Measurements from ENCODE around the gene FAT1.

GRCh38 chr4:186584912-186585311, 138.7 kb downstream of the FAT1 start:
- no peak for TF ChIP-seq ZNF585B (tag by site-specific recombination; IDR thresholded peaks at IDR 0.05)
- TF ChIP-seq MYNN (tag by site-specific recombination; IDR thresholded peaks at IDR 0.05; ENCODE audit: borderline replicate concordance), result no peak
- TF ChIP-seq ZNF433 (tag by site-specific recombination; IDR thresholded peaks at IDR 0.05; ENCODE audit: low read depth), result no peak
- no peak for TF ChIP-seq PRDM1 (tag by site-specific recombination; IDR thresholded peaks at IDR 0.05)
